ENCODE measurements around the gene SLC27A4.

The SLC27A4 gene

GRCh38 chr9:128369024-128369706 is 28.8 kb downstream of the SLC27A4 start:
- no peak for DNase-seq

- no peak for DNase-seq
Measured at GRCh38 chr9:128370367-128370751, 30.0 kb downstream of the SLC27A4 start.

GRCh38 chr9:128370752-128371629 is 30.7 kb downstream of the SLC27A4 start, which contains the start of gene URM1:
Gene URM1, plus strand, starts transcription at chr9:128371374. Its CDS starts 7 bp downstream, at chr9:128371381.
- DNase-seq, result peak; percentile 95 to 96

GRCh38 chr9:128371630-128372117 is 31.3 kb downstream of the SLC27A4 start:
- DNase-seq, result no peak

- DNase-seq, result no peak
Measured at GRCh38 chr9:128372188-128372641, 31.9 kb downstream of the SLC27A4 start.

GRCh38 chr9:128372784-128373183 is 32.5 kb downstream of the SLC27A4 start:
- DNase-seq, result no peak

- DNase-seq, result no peak
Measured at GRCh38 chr9:128374221-128374675, 33.9 kb downstream of the SLC27A4 start.

GRCh38 chr9:128375865-128376264 is 35.5 kb downstream of the SLC27A4 start:
- no peak for DNase-seq

- DNase-seq, result no peak
Measured at GRCh38 chr9:128382261-128382660, 41.9 kb downstream of the SLC27A4 start.

GRCh38 chr9:128383007-128383753 is 42.9 kb downstream of the SLC27A4 start:
- DNase-seq, result no peak

GRCh38 chr9:128383791-128384190 is 43.5 kb downstream of the SLC27A4 start:
- no peak for DNase-seq

GRCh38 chr9:128384801-128385495 is 44.6 kb downstream of the SLC27A4 start:
- DNase-seq, result no peak

- no peak for DNase-seq
Measured at GRCh38 chr9:128385496-128386460, 45.5 kb downstream of the SLC27A4 start.

- no peak for DNase-seq
Measured at GRCh38 chr9:128388150-128388549, 47.8 kb downstream of the SLC27A4 start.

- no peak for DNase-seq
Measured at GRCh38 chr9:128389395-128390149, 49.2 kb downstream of the SLC27A4 start.

GRCh38 chr9:128390150-128390812 is 50.0 kb downstream of the SLC27A4 start:
- no peak for DNase-seq

- no peak for DNase-seq
Measured at GRCh38 chr9:128390813-128391711, 50.7 kb downstream of the SLC27A4 start.

GRCh38 chr9:128391956-128392301 is 51.6 kb downstream of the SLC27A4 start:
- DNase-seq, result no peak
